Gastroesophageal sphincter (tissue), 4 donors: Measurements from ENCODE around the gene TTYH3. TPM values are rescaled to one million over a fixed set of nuclear protein-coding genes. Genes with fewer than 3 reads are reported as not detected.

Experiments used
- ATAC-seq: fragments of 150-250 bp; one replicate; pipeline ENCODE4 v1.9.1; 2016; ENCODE audit warnings: mild to moderate bottlenecking, moderate library complexity
- H3K27ac ChIP-seq, 4 donors: fragments of 200-600 bp; sonication (generic) in 3 of 4; 1 replicate in 3 of 4; 2 replicates in 1 of 4; pipeline ENCODE4 v1.5.1; 2016 to 2019
- H3K27me3 ChIP-seq: fragments of 200-600 bp; sonication (generic); one replicate; pipeline ENCODE4 v1.5.1; 2019
- H3K36me3 ChIP-seq, 2 donors: fragments of 200-600 bp; sonication (generic); one replicate each; pipeline ENCODE4 v1.5.1; 2019; ENCODE audit warnings: control low read depth in 1 of 2
- H3K4me1 ChIP-seq, 3 donors: fragments of 200-600 bp; sonication (generic); 1 replicate in 2 of 3; 2 replicates in 1 of 3; pipeline ENCODE4 v1.5.1; 2016 to 2019; ENCODE audit warnings: control low read depth in 2 of 3
- H3K4me3 ChIP-seq, 2 donors: fragments of 200-600 bp; sonication (generic); one replicate each; pipeline ENCODE4 v1.5.1; 2019; ENCODE audit warnings: mild to moderate bottlenecking in 1 of 2, moderate library complexity in 1 of 2
- H3K9me3 ChIP-seq, 3 donors: fragments of 200-600 bp; sonication (generic); one replicate each; pipeline ENCODE4 v1.5.1; 2017 to 2019; ENCODE audit warnings: control low read depth in 2 of 3
- CTCF ChIP-seq, 4 experiments: fragments of 200-600 bp in 2 of 4; fragments of 450-650 bp in 2 of 4; sonication (generic) in 1 of 4; IDR thresholded peaks; one replicate each; pipeline ENCODE4 v1.5.1; 2017 to 2019; ENCODE audit warnings: antibody characterized with exemption in 4 of 4, mild to moderate bottlenecking in 2 of 4, moderate library complexity in 2 of 4
- EP300 ChIP-seq: sonication (generic); formaldehyde crosslinking; IDR thresholded peaks from one replicate; pipeline ENCODE4 v1.6.1; 2017; ENCODE audit warnings: antibody characterized with exemption, mild to moderate bottlenecking
- POLR2A ChIP-seq, 2 donors: fragments of 450-650 bp; IDR thresholded peaks; one replicate each; pipeline ENCODE4 v1.6.1; 2017; ENCODE audit warnings: antibody characterized with exemption in 2 of 2, mild to moderate bottlenecking in 2 of 2, moderate library complexity in 1 of 2
- POLR2AphosphoS5 ChIP-seq: sonication (generic); formaldehyde crosslinking; IDR thresholded peaks from one replicate; pipeline ENCODE4 v1.6.1; 2017; ENCODE audit warnings: antibody characterized with exemption
- WGBS, 2 donors: methylation state at CpG; one replicate each; pipeline ENCODE4 v1.1.5; 2018; ENCODE audit warnings: low coverage in 1 of 2; 5-methylcytosine and 5-hydroxymethylcytosine counted together
- total RNA-seq, 4 donors: library from RNA; depleted of rRNA; stranded (reverse); fragments of >200 nt; gene quantifications; one replicate each; pipeline ENCODE4 v1.1.0, GENCODE V29; 2016

Gene TTYH3
- total RNA-seq, 4 donors from 2014 or later: 11.2 to 29.8 (median 16.9) TPM

- no peak for ATAC-seq
- H3K36me3 ChIP-seq: peaks cover 0 to 96% of the 10 kb centered on the region in 2 donors
- TF ChIP-seq CTCF (IDR thresholded peaks at IDR 0.05): no peak
- no peak for TF ChIP-seq POLR2A (IDR thresholded peaks at IDR 0.05)
- TF ChIP-seq POLR2AphosphoS5: no peak
- TF ChIP-seq EP300: no peak
- no peaks in the 10 kb centered on the region for H3K27me3 ChIP-seq
- no peak overlapping the region for H3K4me3 ChIP-seq
- H3K4me1 ChIP-seq: no peaks in the 10 kb centered on the region
- H3K27ac ChIP-seq: no peak overlapping the region
- H3K9me3 ChIP-seq: no peaks in the 10 kb centered on the region
- 86 to 94% methylated on average over 13 to 16 of the region's 38 CpGs for WGBS, 2 donors
Observed at GRCh38 chr7:2593036-2593727, 38.6 kb upstream of the TTYH3 start.

DNA sequence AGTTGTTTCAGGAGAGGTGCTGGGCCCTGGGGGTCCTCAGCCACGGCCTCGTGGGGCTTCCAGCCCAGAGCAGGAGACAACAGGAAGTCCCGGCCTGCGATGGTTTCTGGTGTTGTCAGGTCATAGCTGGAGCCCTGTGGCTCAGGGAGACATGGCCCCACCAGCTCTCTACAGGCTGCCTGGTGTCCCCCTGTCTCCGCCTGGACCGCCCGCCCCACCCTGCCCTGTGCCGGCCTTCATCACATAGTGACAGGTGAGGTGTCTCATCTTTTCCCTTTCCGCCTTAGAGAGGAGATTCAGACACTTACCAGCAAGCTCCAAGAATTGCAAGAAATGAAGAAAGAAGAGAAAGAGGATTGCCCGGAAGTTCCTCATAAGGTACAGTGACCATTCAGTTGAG is 37.2 kb upstream of the TTYH3 start:
- 94% methylated on average over 4 of the region's 10 CpGs; no CpG with 5 or more reads in 1 of the 2 donors for WGBS, 2 donors
- no peak for ATAC-seq
- Histone ChIP-seq H3K4me1 (no peaks in the 10 kb centered on the region), H3K4me3 (no peak overlapping the region), H3K27me3 (no peaks in the 10 kb centered on the region), H3K27ac (no peak overlapping the region), H3K9me3 (no peaks in the 10 kb centered on the region), H3K36me3 (peaks cover 0 to 98% of the 10 kb centered on the region in 2 donors)
- TF ChIP-seq EP300 (no peak), POLR2A (IDR thresholded peaks at IDR 0.05) (no peak), CTCF (IDR thresholded peaks at IDR 0.05) (no peak), POLR2AphosphoS5 (no peak)

DNA sequence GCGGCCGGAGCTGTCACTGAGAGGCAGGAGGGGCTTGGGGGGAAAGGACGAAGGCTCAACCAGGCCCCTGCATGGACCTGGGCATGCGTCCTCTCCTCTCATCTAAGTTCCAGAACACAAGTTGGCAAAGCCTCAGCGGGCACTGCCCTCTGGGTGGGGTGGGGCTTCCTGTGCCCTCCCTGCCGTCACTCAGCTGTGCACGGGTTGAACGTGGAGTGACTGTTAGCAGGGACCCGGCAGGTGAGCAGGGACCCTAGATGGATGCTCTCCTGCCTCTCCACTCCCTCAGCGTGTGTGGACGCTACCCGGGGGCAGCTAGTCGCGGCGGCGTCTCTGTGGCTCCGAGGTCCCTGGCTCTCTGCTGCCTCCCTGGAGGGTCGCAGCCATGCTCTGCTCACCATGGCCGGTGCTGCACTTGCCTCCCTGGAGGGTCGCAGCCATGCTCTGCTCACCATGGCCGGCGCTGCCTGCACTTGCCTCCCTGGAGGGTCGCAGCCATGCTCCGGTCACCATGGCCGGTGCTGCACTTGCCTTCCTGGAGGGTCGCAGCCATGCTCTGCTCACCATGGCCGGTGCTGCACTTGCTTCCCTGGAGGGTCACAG is 36.4 kb upstream of the TTYH3 start:
- Histone ChIP-seq H3K27me3 (no peaks in the 10 kb centered on the region), H3K9me3 (no peaks in the 10 kb centered on the region), H3K4me1 (no peaks in the 10 kb centered on the region), H3K4me3 (no peak overlapping the region), H3K27ac (no peak overlapping the region), H3K36me3 (peaks cover 0 to 98% of the 10 kb centered on the region in 2 donors)
- TF ChIP-seq POLR2AphosphoS5 (no peak), POLR2A (IDR thresholded peaks at IDR 0.05) (no peak), EP300 (no peak), CTCF (IDR thresholded peaks at IDR 0.05) (no peak)
- no peak for ATAC-seq
- WGBS, 2 donors: 89% methylated on average over 4 of the region's 27 CpGs; no CpG with 5 or more reads in 1 of the 2 donors

GRCh38 chr7:2596464-2597272 is 35.1 kb upstream of the TTYH3 start:
- WGBS, 2 donors: 79 to 81% methylated on average over 12 to 20 of the region's 22 CpGs
- Histone ChIP-seq H3K27me3 (no peaks in the 10 kb centered on the region), H3K36me3 (peaks cover 0 to 98% of the 10 kb centered on the region in 2 donors), H3K4me1 (no peaks in the 10 kb centered on the region), H3K4me3 (no peak overlapping the region), H3K9me3 (no peaks in the 10 kb centered on the region), H3K27ac (no peak overlapping the region)
- no peak for TF ChIP-seq POLR2A (IDR thresholded peaks at IDR 0.05)
- TF ChIP-seq EP300: no peak
- no peak for TF ChIP-seq POLR2AphosphoS5
- no peak for TF ChIP-seq CTCF (IDR thresholded peaks at IDR 0.05)
- ATAC-seq: no peak
